ENCODE measurements around the gene GPS2. TPM values are rescaled to one million over a fixed set of nuclear protein-coding genes. Genes with fewer than 3 reads are reported as not detected.
"Not testable (repeated sequence)": the region's sequence is repeated elsewhere in the genome, so short reads cannot be mapped to it uniquely, and the experiment has no call there.

Gene GPS2
- total RNA-seq, 1 donor = 70.3 TPM

DNA sequence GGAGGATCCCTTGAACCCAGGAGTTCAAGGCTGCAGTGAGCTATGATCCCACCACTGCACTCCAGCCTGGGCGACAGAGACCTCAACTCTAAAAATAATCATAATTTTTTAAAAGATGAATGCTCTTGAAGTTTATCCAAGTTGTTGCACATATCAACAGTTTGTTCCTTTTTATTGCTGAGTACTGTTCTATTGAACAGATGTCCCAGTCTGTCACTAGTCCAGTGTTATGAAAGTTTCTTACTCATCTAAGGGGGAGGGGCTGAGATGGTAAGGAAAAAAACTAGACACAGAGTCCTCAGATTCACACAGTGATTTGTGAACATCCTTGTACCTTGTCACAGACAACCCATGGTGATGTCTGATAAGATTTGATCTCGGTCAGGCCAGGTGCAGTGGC, 25.0 kb upstream of the GPS2 start:
- DNase-seq (ENCODE audit: low read depth in 2 of 3, low spot score in 2 of 3) = no peak

DNA sequence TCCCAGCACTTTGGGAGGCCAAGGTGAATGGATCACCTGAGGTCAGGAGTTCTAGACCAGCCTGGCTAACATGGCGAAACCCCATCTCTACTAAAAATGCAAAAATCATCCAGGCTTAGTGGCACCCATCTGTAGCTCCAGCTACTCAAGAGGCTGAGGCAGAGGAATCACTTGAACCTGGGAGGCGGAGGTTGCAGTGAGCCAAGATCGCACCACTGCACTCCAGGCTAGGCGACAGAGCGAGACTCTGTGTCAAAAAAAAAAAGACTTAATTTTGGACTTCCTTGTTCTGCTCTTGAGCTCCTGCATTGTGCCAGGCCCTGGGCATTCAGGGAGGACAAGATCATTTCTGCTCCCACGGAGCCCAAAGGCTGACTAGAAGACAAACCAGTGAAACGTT, 22.4 kb upstream of the GPS2 start:
- not testable (repeated sequence) for DNase-seq (ENCODE audit: low read depth in 2 of 3, low spot score in 2 of 3)

DNA sequence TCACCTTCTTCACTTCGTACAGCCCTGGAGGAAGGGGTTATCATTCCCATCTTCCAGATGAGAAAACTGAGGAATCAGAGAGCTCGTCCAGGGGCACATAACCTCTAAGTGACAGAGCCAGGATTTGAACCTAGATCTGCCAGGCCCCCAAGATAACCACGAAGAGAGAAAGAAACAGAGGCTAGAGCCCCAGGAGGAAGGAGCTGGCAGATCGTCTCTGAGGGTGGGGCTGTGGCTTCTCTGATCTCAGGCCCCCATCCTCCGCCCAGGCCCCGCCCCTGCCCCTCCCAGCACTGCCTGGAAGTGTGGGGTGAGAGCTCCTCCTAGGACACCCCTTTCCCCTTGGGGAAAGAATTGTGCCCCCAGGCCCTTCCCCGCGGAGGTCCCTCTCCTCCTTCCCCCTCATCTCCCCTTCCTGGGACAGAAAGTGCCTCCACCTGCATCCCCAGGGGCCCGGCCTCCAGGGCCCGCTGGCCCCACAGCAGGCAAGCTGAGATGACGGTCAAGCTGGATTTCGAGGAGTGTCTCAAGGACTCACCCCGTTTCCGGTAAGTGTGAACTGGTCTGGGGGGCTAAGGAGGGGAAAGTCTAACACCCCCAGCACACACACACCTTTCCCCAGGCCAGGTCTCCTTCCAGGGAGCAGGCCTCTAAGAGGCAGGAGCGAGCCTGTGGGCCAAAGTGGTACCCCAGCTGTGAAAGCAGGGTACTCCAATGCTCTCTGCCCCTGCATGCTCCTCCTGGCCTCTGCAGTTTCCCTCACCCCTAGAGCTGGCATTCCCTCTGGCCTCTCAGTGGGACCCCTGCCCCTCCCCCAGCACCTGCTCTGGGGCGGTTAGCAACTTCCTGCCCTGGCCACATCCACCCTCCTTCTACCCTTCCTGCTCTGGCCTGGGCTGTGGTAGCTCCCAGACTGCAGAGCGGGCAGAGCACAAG, 21.3 kb upstream of the GPS2 start, which contains the start of gene ACAP1:
TSS of gene ACAP1 (plus strand) at position 290 of the 936 bp plus-strand sequence. CDS start at position 496, 206 bp downstream.
- DNase-seq (ENCODE audit: low read depth in 2 of 3, low spot score in 2 of 3) = peak in 2 of 3 donors; percentile 53 to 67

DNA sequence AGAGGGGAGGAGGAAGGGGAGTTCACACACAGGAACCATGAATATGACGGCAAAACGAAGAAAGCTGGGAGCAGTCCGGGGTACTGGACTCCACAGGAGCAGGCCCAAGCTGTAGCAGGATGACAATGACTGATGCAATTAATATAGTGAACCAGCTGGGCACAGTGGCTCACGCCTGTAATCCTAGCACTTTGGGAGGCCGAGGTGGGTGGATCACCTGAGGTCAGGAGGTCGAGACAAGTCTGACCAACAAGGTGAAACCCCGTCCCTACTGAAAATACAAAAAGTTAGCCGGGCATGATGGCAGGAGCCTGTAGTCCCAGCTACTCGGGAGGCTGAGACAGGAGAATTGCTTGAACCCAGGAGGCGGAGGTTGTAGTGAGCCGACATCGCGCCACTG, 20.6 kb upstream of the GPS2 start:
- not testable (repeated sequence) for DNase-seq (ENCODE audit: low read depth in 2 of 3, low spot score in 2 of 3)

DNA sequence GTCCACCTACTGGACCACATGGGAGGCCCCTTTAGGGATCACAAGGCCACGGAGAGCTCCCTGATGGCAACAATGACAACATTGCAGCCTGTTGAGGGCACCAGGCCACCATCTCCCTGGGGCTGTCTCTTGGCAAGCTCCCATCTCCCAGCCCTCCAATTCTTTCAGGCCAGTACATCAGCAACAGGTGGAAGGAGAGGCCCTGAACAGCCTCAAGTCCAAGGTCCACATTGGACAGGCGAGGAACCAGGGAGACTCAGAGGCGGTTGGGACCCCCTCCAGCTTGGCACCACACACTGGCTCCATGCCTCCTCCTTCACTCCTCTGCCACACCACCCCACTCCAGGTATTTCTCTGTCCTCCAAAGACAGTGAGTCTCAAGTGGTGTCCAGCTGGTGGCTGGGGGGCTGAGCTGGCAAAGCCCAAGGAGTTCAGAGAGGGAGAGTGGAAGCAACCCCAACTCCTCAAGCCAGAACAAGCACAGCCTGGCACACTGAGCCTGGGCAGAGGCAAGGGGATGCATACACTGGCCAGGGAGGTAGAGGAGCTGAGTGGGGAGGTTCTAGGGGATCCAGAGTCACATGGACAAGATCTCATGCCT, 19.9 kb upstream of the GPS2 start:
- no peak for DNase-seq (ENCODE audit: low read depth in 2 of 3, low spot score in 2 of 3)

DNA sequence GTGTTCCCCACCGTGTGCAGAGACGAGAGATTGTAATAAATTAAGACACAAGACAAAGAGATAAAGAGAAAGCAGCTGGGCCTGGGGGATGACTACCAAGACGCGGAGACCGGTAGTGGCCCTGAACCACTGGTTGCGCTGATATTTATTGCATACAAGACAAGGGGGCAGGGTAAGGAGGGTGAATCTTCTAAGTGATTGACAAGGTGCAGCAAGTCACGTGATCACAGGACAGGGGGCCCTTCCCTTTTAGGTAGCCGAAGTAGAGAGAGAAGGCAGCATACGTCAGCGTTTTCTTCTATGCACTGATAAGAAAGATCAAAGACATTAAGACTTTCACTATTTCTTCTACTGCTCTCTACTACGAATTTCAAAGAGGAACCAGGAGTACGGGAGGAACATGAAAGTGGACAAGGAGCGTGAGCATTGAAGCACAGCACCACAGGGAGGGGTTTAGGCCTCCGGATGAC, 17.5 kb upstream of the GPS2 start:
- not testable (repeated sequence) for DNase-seq (ENCODE audit: low read depth in 2 of 3, low spot score in 2 of 3)

DNA sequence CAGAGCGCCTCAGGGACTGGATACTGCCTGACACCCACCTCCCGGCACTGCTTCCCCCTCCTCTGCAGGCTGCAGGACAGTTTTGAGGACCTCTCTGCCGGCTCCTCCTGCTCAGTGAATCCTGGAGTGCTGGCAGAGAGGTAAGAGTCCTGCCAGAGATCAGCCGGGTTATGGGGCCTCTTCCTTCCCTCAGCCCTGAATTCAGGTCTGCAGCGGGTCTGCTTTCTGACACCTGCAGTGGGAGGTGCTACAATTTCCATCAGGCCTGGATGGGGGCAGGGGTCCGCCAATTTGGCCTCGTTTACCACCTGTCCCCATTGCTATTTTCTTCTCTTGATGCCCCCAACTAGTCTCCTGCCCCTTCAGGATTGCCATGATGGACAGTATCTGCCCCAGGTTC, 17.0 kb upstream of the GPS2 start:
- no peak for DNase-seq (ENCODE audit: low read depth in 2 of 3, low spot score in 2 of 3)

DNA sequence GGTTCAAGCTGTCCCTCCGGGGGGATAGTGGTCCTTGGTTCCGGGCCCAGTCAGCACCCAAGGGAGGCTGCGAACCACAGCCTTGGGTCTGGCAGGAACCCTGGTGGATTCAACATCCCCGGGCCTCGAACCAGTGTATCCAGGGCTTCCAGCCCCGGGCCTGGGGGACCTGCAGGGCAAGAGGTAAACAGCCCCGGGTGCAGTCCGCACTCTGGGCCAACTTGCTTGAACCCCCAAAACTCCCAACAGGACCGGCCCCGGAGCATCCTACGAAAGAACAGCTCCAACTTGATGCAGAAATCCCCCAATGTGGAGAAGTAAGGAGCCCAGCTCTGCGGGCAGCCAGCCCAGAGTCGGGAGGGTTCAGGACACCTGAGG, 15.5 kb upstream of the GPS2 start:
- no peak for DNase-seq (ENCODE audit: low read depth in 2 of 3, low spot score in 2 of 3)

DNA sequence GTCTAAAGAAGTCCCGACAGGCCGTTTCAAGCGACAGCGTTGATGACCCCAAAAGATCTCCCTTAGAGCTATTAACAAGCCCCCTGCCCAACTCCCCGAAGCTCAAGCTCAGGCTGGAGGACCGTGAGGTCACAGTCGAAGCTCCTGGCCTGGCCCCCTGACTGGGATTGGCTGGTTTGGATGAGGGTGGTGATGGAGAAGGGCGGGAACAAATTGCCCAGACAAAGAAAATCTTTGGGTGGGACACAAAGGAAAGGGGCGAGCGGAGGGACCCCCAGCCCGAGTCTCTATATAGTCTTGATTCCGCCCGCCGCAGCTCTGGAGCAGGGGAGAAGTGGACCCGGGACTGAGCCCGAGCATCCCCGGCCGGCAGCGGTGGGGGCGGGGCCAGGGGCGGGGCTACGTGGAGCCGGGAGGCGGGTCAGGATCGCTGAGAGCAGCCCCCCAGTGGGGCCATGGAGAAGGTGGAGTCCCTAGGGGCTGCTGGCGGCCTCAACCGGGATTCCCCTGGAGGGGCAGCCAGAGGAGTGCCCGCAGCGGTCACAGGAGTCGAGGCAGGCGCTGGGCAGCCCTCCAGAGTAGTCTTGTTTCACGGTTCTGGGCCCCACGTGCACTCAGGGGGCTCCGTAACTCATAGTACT, 15.0 kb upstream of the GPS2 start:
- peak in 2 of 3 donors; percentile 80 to 90 for DNase-seq (ENCODE audit: low read depth in 2 of 3, low spot score in 2 of 3)

DNA sequence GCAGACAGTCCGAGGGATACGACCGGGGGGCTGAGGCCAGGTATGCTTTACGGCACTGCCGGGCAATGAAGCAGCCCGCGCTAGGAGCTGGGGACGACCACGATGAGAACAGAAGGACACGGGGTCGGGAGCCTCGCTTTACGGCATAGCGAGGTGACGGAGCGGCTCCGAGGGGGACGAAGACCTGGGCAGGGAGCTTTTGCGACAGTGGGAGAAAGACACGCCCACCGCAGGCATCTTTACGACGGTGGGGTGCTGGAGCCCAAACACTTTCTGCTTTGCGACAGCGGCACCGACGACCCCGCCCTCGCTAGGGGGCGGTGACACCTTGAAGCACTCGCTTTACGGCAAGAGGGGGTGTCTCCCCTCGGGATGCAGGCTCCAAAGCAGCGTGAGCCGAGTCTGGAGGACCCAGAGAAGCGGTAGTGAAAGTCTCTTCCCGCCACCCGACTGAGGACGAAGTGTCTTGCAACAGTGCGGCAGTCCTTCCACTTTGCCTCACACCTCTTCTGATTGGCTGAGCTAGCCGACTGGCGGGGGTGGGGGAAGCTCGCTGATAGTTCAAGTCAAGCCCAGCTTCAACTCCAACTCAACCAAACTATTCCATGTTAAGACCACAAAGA, 14.3 kb upstream of the GPS2 start:
- peak; percentile 93 to 99 (median 99) for DNase-seq (ENCODE audit: low read depth in 2 of 3, low spot score in 2 of 3)

DNA sequence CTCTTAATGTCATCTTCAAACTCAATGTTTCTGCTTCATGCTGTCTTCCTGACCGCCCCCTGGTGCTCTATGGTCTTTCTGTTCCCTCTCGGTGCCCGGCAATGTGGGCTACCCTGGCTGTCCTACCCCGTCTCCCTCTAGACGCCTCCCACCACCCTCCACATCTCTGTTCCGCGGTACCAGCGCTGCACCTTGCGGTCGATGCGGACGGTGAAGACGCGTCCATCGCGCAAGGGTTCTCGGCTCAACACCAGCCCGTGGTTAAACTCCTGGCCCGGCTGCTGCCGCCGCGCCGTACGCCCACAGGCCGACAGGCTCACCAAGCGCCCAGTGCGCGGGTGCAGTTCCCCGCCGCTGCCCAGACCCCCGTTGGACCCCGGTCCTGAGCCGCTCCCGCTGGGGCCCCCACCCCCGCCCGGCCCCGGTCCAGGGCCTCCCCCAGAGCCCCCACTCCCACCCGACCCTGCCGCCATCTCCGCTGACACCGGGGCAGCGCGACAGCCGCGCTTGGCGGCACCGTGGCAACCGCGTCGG, 13.7 kb upstream of the GPS2 start, which contains the start of gene NEURL4:
TSS of gene NEURL4 (minus strand) at position 496 of the 534 bp plus-strand sequence. CDS start at position 473, 23 bp downstream.
- DNase-seq (ENCODE audit: low read depth in 2 of 3, low spot score in 2 of 3) = peak in 2 of 3 donors; percentile 34 to 46

DNA sequence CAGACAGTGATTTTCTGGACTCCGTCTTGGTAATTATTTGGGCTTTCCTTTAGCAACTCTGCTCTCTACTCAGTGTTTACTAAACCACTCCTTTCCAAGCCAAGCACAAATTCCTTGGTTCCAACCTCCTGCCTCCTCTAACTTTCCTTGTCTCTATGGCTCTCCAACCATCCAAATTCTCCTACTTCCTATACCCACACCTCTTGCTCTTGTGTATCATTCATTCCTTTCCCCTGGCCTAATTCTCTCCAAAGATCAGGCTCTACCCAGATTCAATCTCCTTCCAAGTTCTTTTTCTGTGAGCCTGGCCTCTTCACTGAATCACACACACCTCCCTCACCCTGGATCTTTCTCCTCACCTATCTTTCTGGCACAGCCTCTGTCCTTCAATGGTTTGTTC, 12.8 kb upstream of the GPS2 start:
- no peak for DNase-seq (ENCODE audit: low read depth in 2 of 3, low spot score in 2 of 3)

DNA sequence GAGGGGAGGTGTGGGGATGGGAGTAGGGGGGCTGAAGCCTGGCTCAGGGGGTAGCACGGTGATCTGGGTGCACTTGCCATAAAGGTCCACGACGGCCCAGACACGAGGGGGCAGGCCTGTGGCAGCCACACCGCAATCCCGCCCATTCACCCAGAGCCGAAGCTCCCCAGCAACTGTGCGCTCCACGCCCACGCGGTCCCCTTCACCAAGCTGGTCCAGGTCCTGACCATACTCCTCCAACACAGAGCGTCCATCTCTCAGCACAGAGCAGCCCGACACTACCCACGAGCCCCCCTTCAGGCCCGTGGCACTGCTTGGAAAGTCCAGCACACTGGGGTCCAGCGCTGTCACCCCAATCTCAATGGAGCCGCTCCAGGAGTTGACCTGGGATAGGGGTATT, 12.3 kb upstream of the GPS2 start:
- DNase-seq (ENCODE audit: low read depth in 2 of 3, low spot score in 2 of 3) = no peak

DNA sequence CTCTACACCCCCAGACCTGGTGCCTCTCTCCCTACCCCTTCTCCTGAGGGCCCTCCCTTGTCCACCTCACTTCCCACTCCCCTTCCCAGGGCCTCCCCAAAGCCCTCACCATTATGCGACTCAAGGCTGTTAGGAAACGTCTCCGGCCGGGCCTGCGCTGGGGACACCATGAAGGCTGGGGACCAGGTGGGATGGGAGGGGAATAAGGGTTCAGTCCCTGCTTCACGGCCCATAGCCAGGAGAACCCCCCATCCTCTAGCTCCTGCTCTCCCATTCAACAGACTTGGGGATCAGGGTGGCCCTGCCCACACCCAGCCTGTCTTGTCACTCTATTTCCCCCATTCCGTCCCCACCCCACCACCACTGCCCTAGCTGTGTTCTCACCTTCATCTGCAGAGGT, 11.9 kb upstream of the GPS2 start:
- no peak for DNase-seq (ENCODE audit: low read depth in 2 of 3, low spot score in 2 of 3)

DNA sequence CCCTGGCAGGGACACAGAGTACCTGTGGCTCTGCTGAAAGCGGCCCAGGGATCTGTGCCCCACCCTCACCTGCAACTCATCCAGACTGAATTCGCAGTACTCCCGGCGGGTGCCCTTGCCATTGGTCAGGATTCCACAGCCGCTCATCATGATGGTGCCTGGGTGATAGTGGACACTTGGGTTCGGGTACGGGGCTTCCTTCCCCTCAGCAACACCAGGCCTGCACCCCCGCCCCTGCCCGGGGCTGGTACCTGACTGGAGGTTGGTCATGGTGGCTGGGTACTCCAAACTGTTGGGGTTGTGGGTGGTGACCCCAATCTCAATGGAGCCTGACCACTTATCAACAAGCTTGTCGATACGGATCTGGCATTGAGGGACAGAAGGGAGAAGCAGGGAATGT, 11.0 kb upstream of the GPS2 start:
- no peak for DNase-seq (ENCODE audit: low read depth in 2 of 3, low spot score in 2 of 3)

DNA sequence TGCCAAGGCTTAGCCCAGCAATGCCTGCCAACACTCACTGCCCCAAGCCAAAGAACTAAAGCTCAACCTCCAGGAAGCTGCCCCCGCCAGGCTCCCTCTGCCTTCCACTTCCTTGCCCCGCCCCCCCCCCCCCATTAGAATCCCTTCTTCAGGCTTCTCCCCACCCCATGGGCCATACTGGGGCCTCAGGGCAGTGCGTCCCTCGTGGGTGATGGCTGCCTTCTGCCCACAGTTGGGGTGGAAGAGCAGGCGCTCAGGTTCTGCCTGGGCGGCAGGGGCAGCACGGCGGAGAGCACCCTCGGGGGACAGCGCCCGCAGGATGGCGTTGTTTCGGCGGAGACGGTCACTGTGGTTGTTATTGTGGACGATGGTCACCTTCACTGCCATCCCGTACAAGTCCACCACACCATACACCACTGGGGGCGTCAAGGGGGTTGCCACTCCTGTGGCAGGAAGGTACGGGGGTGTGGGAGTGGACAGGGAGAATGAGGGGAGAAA, 9.9 kb upstream of the GPS2 start:
- no peak for DNase-seq (ENCODE audit: low read depth in 2 of 3, low spot score in 2 of 3)

DNA sequence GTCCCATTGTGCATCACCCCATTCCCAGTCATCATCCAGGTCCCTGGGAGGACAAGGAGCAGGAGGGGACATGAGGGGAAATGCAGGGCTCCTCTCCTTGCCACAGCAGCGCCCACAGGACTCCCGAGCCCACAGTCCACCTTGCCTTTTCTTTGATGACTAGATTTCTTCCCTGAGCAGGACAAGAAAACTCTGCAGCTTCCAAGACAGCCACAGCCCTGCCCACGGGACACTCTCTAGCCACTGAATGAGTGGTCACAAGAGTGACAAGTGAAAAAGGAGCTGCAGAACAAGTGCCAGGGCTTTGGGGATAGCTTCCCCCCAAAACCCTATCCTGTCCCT, 9.2 kb upstream of the GPS2 start:
- no peak for DNase-seq (ENCODE audit: low read depth in 2 of 3, low spot score in 2 of 3)

DNA sequence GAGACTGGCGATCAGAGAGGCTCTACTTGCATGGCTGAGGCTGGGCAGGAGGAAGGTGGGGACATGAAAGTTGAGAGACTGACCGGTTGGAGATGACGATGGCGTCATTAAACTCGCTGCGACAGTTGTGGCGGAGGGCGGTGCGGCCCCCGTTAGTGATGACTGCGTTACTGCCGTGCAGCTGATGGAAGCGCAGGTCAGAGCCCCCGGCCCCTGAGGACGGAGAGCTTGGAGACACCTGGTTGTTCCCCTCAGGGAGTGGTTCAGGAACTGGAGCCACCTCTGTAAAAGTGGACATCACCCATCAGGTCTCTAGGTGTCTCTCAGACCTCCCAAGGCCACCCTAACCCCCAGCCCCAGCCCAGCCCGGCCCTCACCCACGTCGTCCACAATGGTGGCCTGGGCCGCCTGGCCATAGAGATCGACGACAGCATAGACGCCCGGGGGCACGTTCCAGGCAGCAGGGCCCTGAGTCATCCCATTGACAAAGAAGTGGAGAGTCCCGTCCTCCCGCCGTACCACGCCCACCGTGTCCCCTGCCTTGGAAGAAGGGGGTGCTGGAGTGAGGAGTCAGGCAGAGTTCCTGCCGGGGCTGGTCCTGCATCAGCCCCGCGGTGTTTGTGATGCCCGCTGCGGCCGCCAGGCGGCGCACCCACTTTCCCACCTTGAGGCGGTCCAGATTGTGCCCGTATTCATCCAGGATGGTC, 8.7 kb upstream of the GPS2 start:
- peak; percentile 47 to 49 (median 48) for DNase-seq (ENCODE audit: low read depth in 2 of 3, low spot score in 2 of 3)

DNA sequence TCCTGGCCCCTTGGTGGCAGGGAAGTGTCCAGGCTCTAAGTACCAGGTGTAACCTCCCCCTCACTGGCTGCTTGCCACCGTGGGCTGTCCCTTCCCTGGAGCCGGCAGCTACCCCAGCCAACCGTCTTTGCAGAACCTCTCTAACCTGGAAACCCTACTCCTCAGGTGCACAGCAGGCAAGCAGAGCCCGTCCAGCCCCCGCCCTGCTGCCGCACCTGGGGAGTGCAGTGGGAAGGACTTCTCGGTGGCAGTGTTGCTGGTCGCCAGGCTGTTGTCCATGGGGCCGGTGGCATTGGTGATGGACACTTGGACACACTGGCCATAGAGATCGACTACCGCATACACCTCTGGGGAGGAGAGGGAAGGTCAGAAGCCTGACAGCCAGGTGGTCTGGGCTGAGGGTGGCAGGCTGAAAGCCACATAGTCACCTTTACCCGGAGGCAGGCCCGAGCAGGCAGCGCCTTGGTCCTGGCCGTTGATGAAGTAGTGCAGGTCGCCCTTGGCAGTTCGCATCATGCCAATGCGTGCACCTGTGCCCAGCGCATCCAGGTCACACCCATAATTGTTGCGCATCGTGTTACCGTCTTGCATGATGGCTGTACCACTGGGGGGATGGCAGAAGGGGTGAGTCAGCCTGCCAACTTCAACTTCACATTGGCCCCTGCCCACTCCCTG, 7.5 kb upstream of the GPS2 start:
- DNase-seq (ENCODE audit: low read depth in 2 of 3, low spot score in 2 of 3) = no peak

Data from hematopoietic multipotent progenitor cell (in vitro differentiated cells).